ENCODE data around the gene SELENOP.

DNA sequence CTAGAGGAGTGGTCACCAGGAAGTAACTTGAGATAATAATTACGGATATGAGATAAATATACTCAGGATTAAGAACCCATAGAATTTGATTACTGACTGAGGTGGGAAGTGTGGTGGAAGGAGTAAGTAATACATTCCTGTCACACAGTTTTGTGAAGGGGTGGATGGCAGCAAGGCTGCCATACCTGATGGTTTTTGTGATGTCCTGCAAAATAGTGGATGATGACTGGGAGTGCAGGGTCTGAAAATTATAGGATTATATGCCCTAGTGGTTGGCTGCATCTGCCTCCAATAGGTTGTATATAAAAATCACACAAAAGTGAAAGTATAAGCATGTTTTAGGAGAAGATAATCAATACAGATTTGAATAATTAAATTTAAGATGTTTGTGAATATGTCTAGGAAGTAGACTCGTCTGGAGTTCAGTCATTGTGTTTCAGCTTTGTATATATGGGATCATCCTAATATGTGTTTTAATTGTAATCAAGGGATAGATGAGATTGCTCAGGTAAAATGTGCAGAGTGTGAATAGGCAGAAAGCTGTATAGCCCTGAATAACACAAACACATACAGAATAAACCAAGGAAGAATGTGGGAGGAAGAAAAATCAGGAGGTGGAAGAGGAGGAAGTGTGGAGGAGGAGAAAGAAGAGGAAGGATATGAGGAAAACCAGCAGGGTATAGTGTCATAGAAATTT is 5.5 kb downstream of the SELENOP start:
- no peak for TF ChIP-seq EZH2 (IDR thresholded peaks at IDR 0.05; ENCODE audit: borderline replicate concordance, low read length)
- TF ChIP-seq, protein P1, sequence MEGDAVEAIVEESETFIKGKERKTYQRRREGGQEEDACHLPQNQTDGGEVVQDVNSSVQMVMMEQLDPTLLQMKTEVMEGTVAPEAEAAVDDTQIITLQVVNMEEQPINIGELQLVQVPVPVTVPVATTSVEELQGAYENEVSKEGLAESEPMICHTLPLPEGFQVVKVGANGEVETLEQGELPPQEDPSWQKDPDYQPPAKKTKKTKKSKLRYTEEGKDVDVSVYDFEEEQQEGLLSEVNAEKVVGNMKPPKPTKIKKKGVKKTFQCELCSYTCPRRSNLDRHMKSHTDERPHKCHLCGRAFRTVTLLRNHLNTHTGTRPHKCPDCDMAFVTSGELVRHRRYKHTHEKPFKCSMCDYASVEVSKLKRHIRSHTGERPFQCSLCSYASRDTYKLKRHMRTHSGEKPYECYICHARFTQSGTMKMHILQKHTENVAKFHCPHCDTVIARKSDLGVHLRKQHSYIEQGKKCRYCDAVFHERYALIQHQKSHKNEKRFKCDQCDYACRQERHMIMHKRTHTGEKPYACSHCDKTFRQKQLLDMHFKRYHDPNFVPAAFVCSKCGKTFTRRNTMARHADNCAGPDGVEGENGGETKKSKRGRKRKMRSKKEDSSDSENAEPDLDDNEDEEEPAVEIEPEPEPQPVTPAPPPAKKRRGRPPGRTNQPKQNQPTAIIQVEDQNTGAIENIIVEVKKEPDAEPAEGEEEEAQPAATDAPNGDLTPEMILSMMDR (conservative IDR thresholded peaks at IDR 0.05 in 1 of 2, IDR thresholded peaks at IDR 0.05 in 1 of 2; ENCODE audit: extremely low read depth in 1 of 2, insufficient read depth in 1 of 2, low read depth in 1 of 2, low read length in 2 of 2): no peak
